COLO829 (cell line): Measurements from ENCODE around the gene RAB4B.
"Not testable (repeated sequence)": the region's sequence is repeated elsewhere in the genome, so short reads cannot be mapped to it uniquely, and the experiment has no call there.

Experiments used
- DNase-seq: peaks from one replicate; pipeline ENCODE4 v3.0.0; 2012; ENCODE audit warnings: low spot score

The RAB4B gene

GRCh38 chr19:40750874-40751537 is 27.0 kb upstream of the RAB4B start, which contains the start of gene SNRPA:
TSS of gene SNRPA (plus strand) at chr19:40751203. CDS start at chr19:40751409, 206 bp downstream.
- DNase-seq: peak; percentile 96

- no peak for DNase-seq
These were observed 25.7 kb upstream of the RAB4B start for GRCh38 chr19:40752257-40752781.

GRCh38 chr19:40754611-40755247 is 23.3 kb upstream of the RAB4B start:
- no peak for DNase-seq

- no peak for DNase-seq
These were observed 22.8 kb upstream of the RAB4B start for GRCh38 chr19:40755248-40755624.

GRCh38 chr19:40755791-40756190 is 22.3 kb upstream of the RAB4B start:
- DNase-seq: no peak

GRCh38 chr19:40756502-40757110 is 21.4 kb upstream of the RAB4B start:
- no peak for DNase-seq

GRCh38 chr19:40758491-40758890 is 19.6 kb upstream of the RAB4B start:
- no peak for DNase-seq

GRCh38 chr19:40759352-40759751 is 18.7 kb upstream of the RAB4B start:
- DNase-seq: no peak

- DNase-seq: no peak
These were observed 15.1 kb upstream of the RAB4B start for GRCh38 chr19:40762754-40763470.

GRCh38 chr19:40763526-40763925 is 14.5 kb upstream of the RAB4B start:
- no peak for DNase-seq

- DNase-seq: no peak
These were observed 14.1 kb upstream of the RAB4B start for GRCh38 chr19:40763963-40764362.

GRCh38 chr19:40766385-40766784 is 11.7 kb upstream of the RAB4B start:
- not testable (repeated sequence) for DNase-seq

GRCh38 chr19:40768869-40769268 is 9.2 kb upstream of the RAB4B start:
- no peak for DNase-seq

- not testable (repeated sequence) for DNase-seq
These were observed 6.8 kb upstream of the RAB4B start for GRCh38 chr19:40771101-40771862.

GRCh38 chr19:40774916-40775631 is 3.0 kb upstream of the RAB4B start, which contains the start of gene MIA:
TSS of gene MIA (plus strand) at chr19:40775521. CDS start at chr19:40775543, 22 bp downstream.
- DNase-seq: peak; percentile 85

GRCh38 chr19:40775632-40776022 is 2.4 kb upstream of the RAB4B start:
- DNase-seq: no peak

GRCh38 chr19:40776364-40776763 is 1.7 kb upstream of the RAB4B start:
- no peak for DNase-seq

- peak; percentile 83 for DNase-seq
These were observed 959 bp upstream of the RAB4B start for GRCh38 chr19:40776932-40777644.

- no peak for DNase-seq
These were observed 456 bp upstream of the RAB4B start for GRCh38 chr19:40777645-40777936.

- DNase-seq: no peak
These were observed 748 bp downstream of the RAB4B start for GRCh38 chr19:40778706-40779284.
